ENCODE data around the gene MAGEF1. TPM values are rescaled to one million over a fixed set of nuclear protein-coding genes. Genes with fewer than 3 reads are reported as not detected.

The MAGEF1 gene
- total and polyA plus RNA-seq, 10 of the 15 experiments (the other 5 are each of a cell fraction or from before 2014, with no cell fraction given), result 2.3 to 62.2 (median 27.1) TPM

GRCh38 chr3:184682671-184683070, 29.2 kb downstream of the MAGEF1 start (continued):
- no peak for TF ChIP-seq SKIL (IDR thresholded peaks at IDR 0.05; ENCODE audit: low read depth, poor library complexity, severe bottlenecking)
- TF ChIP-seq ZNF622 (IDR thresholded peaks at IDR 0.05), result no peak

GRCh38 chr3:184680385-184681345, 31.2 kb downstream of the MAGEF1 start:
- BruUV-seq (replicated peaks), result no TSS peak
- no peaks in the 10 kb centered on the region for H4K20me1 ChIP-seq (ENCODE audit: control insufficient read depth, insufficient read depth)
- in situ Hi-C loops (cut with MboI), result no loop called here
- no peaks in the 10 kb centered on the region for H3K79me2 ChIP-seq (ENCODE audit: control insufficient read depth, insufficient read depth, low read length)
- H3K9ac ChIP-seq (ENCODE audit: control insufficient read depth, insufficient read depth, low read length), result no peak overlapping the region
- ChIA-PET POLR2A (no interaction called here), CTCF (no interaction called here), RAD21 (ENCODE audit: unreplicated experiment) (no interaction called here), SMC1A (ENCODE audit: uncharacterized antibody, unreplicated experiment) (interaction anchor here (0.9 kb wide), 1 partner anchor 52 kb away, joined by 4 read pairs; no protein-coding TSS in a partner anchor)
- TF ChIP-seq HDAC6 (IDR thresholded peaks at IDR 0.05; ENCODE audit: unreplicated experiment) (no peak), POLR2A (IDR thresholded peaks at IDR 0.05; ENCODE audit: low read depth, low read length) (no peak), ZSCAN29 (IDR thresholded peaks at IDR 0.05) (no peak), SPI1 (IDR thresholded peaks at IDR 0.05; ENCODE audit: borderline replicate concordance, insufficient read depth, low read depth, low read length) (no peak), SMAD1 (IDR thresholded peaks at IDR 0.05; ENCODE audit: low read depth, partially characterized antibody) (no peak), EED (IDR thresholded peaks at IDR 0.05; ENCODE audit: low read depth) (no peak), SREBF1 (IDR thresholded peaks at IDR 0.05; ENCODE audit: low read length) (no peak), RELB (IDR thresholded peaks at IDR 0.05; ENCODE audit: low read depth) (no peak), RUNX3 (IDR thresholded peaks at IDR 0.05; ENCODE audit: low read length) (no peak), IRF4 (IDR thresholded peaks at IDR 0.05; ENCODE audit: low read depth, low read length) (no peak), EZH2 (IDR thresholded peaks at IDR 0.05; ENCODE audit: borderline replicate concordance, control insufficient read depth, low read depth, low read length) (no peak), TBL1XR1 (IDR thresholded peaks at IDR 0.05; ENCODE audit: low read depth, low read length) (no peak), YY1 (IDR thresholded peaks at IDR 0.05; ENCODE audit: low read depth, low read length) (no peak), CREB1 (IDR thresholded peaks at IDR 0.05; ENCODE audit: low read depth) (no peak)
- ATAC-seq (no peak), DNase-seq (ENCODE audit: low read depth, low spot score) (no peak), FAIRE-seq (no peak)
- peaks cover 3 to 12% of the 10 kb centered on the region in 2 experiments for H3K27me3 ChIP-seq (replicated peaks in 1 of 2; ENCODE audit: control insufficient read depth in 2 of 2, insufficient read depth in 2 of 2, low read length in 1 of 2)
- intact Hi-C loops (cut with micrococcal nuclease; ENCODE audit: unreplicated experiment), result no loop called here
- no peak overlapping the region for H3K4me3 ChIP-seq
- H3K27ac ChIP-seq (ENCODE audit: control insufficient read depth, insufficient read depth), result no peak overlapping the region
- no peaks in the 10 kb centered on the region for H3K4me1 ChIP-seq (ENCODE audit: control insufficient read depth, insufficient read depth, low read length)
- no peak overlapping the region for H2AFZ ChIP-seq (ENCODE audit: control insufficient read depth, low read depth, low read length)
- no peaks in the 10 kb centered on the region for H3K9me3 ChIP-seq (replicated peaks; ENCODE audit: control insufficient read depth, insufficient read depth, low read length)
- H3K4me2 ChIP-seq (ENCODE audit: control insufficient read depth, insufficient read depth), result no peak overlapping the region
- no peaks in the 10 kb centered on the region for H3K36me3 ChIP-seq (ENCODE audit: control insufficient read depth in 2 of 2, insufficient read depth in 2 of 2, low read length in 1 of 2)
- WGBS (ENCODE audit: insufficient coverage, insufficient replicate concordance, low lambda C conversion rate, missing lambda C conversion rate), result 40% methylated on average over 10 of the region's 10 CpGs

All from GM12878 (cell line).